ENCODE data around the gene FOXP1. TPM values are rescaled to one million over a fixed set of nuclear protein-coding genes. Genes with fewer than 3 reads are reported as not detected.

Gene FOXP1
- total RNA-seq, 4 donors from 2014 or later, result 169 to 300 (median 202) TPM

DNA sequence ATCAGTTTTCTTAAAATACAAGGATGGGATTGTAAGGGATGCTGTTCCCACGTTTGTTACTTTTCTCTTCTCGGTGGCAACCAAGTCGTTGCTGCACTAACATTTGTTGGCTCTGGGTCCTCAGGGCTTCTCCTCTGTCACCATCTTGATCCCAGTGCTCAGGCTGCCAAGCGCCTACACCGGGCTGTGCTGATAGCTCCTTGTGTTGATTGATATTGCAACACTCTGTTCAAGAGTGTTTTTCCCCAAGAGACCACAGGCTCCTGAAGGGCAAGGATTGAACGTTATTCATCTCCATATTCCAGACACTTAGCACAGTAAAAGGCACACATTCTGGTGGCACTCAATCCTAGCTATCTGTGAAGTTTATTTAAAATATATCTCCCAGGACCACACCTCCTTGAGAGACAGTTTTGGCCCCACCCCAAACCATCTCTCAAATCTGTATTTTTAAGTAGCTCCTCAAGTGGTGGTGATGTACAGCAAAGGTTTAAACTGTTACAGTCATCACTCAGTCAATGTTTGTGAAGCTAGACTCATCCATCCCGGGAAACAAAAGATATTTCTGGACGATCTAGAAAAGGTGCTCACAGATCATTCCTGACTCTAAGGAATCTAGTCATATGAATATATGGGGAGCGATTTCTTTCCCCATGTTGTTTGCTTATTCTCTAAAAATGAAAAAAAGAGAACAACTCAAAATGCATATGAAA lies 38.5 kb upstream of the FOXP1 start:
- Histone ChIP-seq H3K4me3 (no peak overlapping the region), H3K9me3 (no peaks in the 10 kb centered on the region), H3K27me3 (no peaks in the 10 kb centered on the region), H3K4me1 (no peaks in the 10 kb centered on the region), H3K36me3 (no peaks in the 10 kb centered on the region), H3K27ac (no peak overlapping the region)
- TF ChIP-seq POLR2A (IDR thresholded peaks at IDR 0.05), result no peak
- no peak for TF ChIP-seq EP300 (IDR thresholded peaks at IDR 0.05)
- TF ChIP-seq, protein P1, sequence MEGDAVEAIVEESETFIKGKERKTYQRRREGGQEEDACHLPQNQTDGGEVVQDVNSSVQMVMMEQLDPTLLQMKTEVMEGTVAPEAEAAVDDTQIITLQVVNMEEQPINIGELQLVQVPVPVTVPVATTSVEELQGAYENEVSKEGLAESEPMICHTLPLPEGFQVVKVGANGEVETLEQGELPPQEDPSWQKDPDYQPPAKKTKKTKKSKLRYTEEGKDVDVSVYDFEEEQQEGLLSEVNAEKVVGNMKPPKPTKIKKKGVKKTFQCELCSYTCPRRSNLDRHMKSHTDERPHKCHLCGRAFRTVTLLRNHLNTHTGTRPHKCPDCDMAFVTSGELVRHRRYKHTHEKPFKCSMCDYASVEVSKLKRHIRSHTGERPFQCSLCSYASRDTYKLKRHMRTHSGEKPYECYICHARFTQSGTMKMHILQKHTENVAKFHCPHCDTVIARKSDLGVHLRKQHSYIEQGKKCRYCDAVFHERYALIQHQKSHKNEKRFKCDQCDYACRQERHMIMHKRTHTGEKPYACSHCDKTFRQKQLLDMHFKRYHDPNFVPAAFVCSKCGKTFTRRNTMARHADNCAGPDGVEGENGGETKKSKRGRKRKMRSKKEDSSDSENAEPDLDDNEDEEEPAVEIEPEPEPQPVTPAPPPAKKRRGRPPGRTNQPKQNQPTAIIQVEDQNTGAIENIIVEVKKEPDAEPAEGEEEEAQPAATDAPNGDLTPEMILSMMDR (IDR thresholded peaks at IDR 0.05), result no peak
- TF ChIP-seq POLR2AphosphoS5 (IDR thresholded peaks at IDR 0.05), result no peak
- WGBS, 2 donors (ENCODE audit: low coverage in 1 of 2), result 78 to 89% methylated on average over 8 of the region's 9 CpGs
- no peak for ATAC-seq

DNA sequence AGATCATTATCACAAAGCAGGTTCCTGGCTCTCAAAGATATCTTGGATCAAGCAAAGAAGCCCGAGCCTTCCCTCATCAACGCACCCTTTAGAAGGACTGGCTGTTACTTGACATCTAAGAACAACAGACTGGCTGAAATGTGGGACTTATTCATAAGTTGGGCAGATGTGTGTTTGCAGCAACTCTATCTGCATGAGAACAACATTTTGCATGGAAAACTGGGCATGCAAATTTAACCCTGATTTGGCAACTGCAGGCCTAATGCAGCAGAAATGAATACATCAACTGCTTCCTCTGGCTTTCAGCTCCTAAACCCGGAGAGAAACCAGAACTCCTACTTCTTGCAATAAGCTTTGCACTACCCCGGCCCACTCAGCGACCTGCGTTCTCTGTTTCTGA lies 35.0 kb upstream of the FOXP1 start:
- 76 to 80% methylated on average over 2 to 5 of the region's 6 CpGs for WGBS, 2 donors (ENCODE audit: low coverage in 1 of 2)

DNA sequence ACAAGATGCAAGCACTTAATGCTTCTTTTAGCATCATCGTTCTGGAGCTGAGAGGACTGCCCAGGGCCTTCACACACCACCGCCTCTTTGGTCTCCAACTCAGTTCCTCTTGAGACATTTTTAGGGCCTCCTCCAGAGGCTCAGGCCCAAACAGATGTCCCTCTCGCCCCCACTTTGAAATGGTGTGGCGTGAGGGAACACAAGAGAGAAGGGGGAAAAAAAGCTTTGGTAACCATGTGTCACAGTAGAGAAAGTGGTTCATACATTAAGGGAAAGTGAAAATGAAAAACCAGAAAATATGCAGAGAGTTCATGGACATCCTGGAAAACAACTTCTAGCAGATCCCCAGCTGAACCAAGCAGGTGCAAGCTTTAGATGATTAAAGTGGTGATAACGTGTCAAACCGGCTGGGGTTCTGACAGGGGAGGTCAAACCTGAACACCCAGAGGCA lies 33.1 kb upstream of the FOXP1 start:
- H3K4me1 ChIP-seq, result no peaks in the 10 kb centered on the region
- no peak overlapping the region for H3K4me3 ChIP-seq
- TF ChIP-seq EP300 (IDR thresholded peaks at IDR 0.05) (no peak), POLR2AphosphoS5 (IDR thresholded peaks at IDR 0.05) (no peak)
- no peaks in the 10 kb centered on the region for H3K27me3 ChIP-seq
- ATAC-seq, result no peak
- H3K9me3 ChIP-seq, result no peaks in the 10 kb centered on the region
- H3K36me3 ChIP-seq, result no peaks in the 10 kb centered on the region
- WGBS, 2 donors (ENCODE audit: low coverage in 1 of 2), result 90 to 94% methylated on average over 3 to 4 of the region's 6 CpGs
- H3K27ac ChIP-seq, result no peak overlapping the region

More for the DNA sequence above, 35.0 kb upstream of the FOXP1 start:
- TF ChIP-seq EP300 (IDR thresholded peaks at IDR 0.05) (no peak), POLR2A (IDR thresholded peaks at IDR 0.05) (no peak)
- no peaks in the 10 kb centered on the region for H3K36me3 ChIP-seq
- H3K9me3 ChIP-seq, result no peaks in the 10 kb centered on the region
- H3K4me1 ChIP-seq, result no peaks in the 10 kb centered on the region
- no peak for ATAC-seq
- H3K27me3 ChIP-seq, result no peaks in the 10 kb centered on the region
- H3K4me3 ChIP-seq, result no peak overlapping the region
- H3K27ac ChIP-seq, result no peak overlapping the region

DNA sequence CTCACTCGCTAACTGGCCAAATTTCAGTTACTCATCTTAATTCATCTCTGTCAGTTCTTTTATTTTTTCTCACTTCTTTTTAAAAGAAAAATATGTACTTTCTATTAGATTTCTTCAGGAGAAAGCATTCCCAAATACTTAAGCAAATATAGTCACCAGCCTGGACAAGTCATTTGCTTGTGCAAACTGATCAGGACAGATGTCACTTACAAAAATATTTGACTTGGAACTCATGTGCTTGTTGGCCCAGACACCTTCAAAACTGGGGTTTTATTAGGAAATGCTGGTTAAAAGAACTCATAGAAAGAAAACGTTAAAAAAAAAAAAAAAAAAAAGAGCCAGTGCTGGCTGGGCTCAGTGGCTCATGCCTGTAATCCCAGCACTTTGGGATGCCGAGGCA lies 31.3 kb upstream of the FOXP1 start:
- Histone ChIP-seq H3K36me3 (no peaks in the 10 kb centered on the region), H3K9me3 (no peaks in the 10 kb centered on the region), H3K4me3 (no peak overlapping the region), H3K27me3 (no peaks in the 10 kb centered on the region), H3K27ac (no peak overlapping the region), H3K4me1 (peaks cover 0 to 9% (median 3%) of the 10 kb centered on the region in 3 donors)
- ATAC-seq, result no peak
- TF ChIP-seq POLR2A (IDR thresholded peaks at IDR 0.05) (no peak), EP300 (IDR thresholded peaks at IDR 0.05) (no peak), POLR2AphosphoS5 (IDR thresholded peaks at IDR 0.05) (no peak)
- TF ChIP-seq, protein P1 (IDR thresholded peaks at IDR 0.05), result no peak
- WGBS, 2 donors (ENCODE audit: low coverage in 1 of 2), result 100% methylated on average over 1 of the region's 3 CpGs

DNA sequence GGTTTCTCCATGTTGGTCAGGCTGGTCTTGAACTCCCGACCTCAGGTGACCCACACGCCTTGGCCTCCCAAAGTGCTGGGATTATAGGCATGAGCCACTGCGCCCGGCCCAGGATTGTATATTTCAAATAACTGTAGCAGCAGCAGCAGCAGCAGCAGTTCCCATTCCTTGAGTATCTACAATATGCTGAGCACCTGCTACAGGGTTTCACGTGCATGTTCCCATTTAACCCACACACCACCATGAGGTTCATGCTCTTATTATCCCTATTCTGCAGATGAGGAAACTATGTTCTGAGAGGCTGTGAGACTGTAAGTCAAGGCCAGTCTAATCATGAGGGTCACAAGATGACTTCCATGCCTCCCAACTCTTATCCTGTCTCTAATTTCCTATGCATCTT lies 30.9 kb upstream of the FOXP1 start:
- no peak for ATAC-seq
- Histone ChIP-seq H3K36me3 (no peaks in the 10 kb centered on the region), H3K9me3 (no peaks in the 10 kb centered on the region), H3K27ac (no peak overlapping the region), H3K4me1 (peaks cover 0 to 9% (median 3%) of the 10 kb centered on the region in 3 donors), H3K4me3 (no peak overlapping the region), H3K27me3 (no peaks in the 10 kb centered on the region)
- WGBS, 2 donors (ENCODE audit: low coverage in 1 of 2), result 75 to 93% methylated on average over 1 to 3 of the region's 5 CpGs
- TF ChIP-seq, protein P1 (IDR thresholded peaks at IDR 0.05), result no peak
- no peak for TF ChIP-seq EP300 (IDR thresholded peaks at IDR 0.05)
- TF ChIP-seq POLR2AphosphoS5 (IDR thresholded peaks at IDR 0.05), result no peak
- TF ChIP-seq POLR2A (IDR thresholded peaks at IDR 0.05), result no peak

DNA sequence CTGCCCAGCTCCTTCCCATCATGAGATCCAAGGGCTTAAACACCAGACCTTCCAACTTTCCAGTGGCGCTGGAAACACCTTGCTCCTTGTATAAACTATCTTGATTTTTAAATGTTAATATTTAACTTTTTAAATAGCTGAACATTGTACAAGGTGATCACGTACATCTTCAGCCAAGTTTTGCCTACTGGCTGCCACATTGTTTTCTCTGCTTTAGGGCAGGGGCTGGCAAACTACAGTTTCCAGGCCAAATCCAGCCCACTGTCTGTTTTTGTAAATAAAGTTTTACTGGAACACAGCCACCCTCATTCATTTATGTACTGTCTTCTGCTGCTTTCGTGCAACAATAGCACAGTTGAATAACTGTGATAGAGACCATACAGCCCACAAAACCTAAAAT lies 27.6 kb upstream of the FOXP1 start:
- no peak for ATAC-seq
- H3K4me1 ChIP-seq, result peaks cover 0 to 9% (median 3%) of the 10 kb centered on the region in 3 donors
- H3K9me3 ChIP-seq, result peaks cover 0 to 9% (median 0%) of the 10 kb centered on the region in 3 donors
- WGBS, 2 donors (ENCODE audit: low coverage in 1 of 2), result 38 to 58% methylated on average over 3 of the region's 3 CpGs
- H3K4me3 ChIP-seq, result no peak overlapping the region
- no peaks in the 10 kb centered on the region for H3K36me3 ChIP-seq
- H3K27ac ChIP-seq, result no peak overlapping the region
- no peaks in the 10 kb centered on the region for H3K27me3 ChIP-seq
- TF ChIP-seq POLR2AphosphoS5 (IDR thresholded peaks at IDR 0.05) (no peak), POLR2A (IDR thresholded peaks at IDR 0.05) (no peak), EP300 (IDR thresholded peaks at IDR 0.05) (no peak)
- TF ChIP-seq, protein P1 (IDR thresholded peaks at IDR 0.05), result no peak
